ENCODE results near the gene ARMC9.
"Not testable (repeated sequence)": the region's sequence is repeated elsewhere in the genome, so short reads cannot be mapped to it uniquely, and the experiment has no call there.

Gene ARMC9

GRCh38 chr2:231370749-231371429 lies 172.5 kb downstream of the ARMC9 start:
- no peak for TF ChIP-seq CTCF (IDR thresholded peaks at IDR 0.05; ENCODE audit: low read length, missing control alignments)
- DNase-seq (ENCODE audit: low read depth), result no peak

GRCh38 chr2:231371430-231372054 lies 173.1 kb downstream of the ARMC9 start:
- no peak for TF ChIP-seq CTCF (IDR thresholded peaks at IDR 0.05; ENCODE audit: low read length, missing control alignments)
- no peak overlapping the region for H3K4me3 ChIP-seq (replicated peaks; ENCODE audit: low read depth, low read length)
- no peak for DNase-seq (ENCODE audit: low read depth)

More at GRCh38 chr2:231370749-231371429, 172.5 kb downstream of the ARMC9 start:
- H3K4me3 ChIP-seq (replicated peaks; ENCODE audit: low read depth, low read length), result no peak overlapping the region

DNA sequence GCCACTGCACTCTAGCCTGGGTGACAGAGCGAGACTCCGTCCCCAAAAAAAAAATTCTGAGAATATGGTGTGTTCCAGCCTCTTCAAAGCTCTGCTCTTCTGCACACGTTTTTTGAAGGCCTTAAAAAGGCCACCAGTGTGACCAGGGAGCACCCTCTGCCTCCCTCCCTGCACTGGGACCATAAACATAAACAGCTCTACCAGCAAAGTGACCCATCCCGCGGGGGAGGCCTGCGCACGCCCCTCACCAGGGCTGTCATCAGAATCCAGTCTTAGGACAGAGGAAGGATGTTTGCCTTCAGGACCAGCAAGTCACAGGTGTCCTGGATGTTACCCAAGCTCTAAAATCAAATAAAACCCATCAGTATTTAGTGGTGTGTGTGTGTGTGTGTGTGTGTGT lies 173.9 kb downstream of the ARMC9 start:
- TF ChIP-seq CTCF (IDR thresholded peaks at IDR 0.05; ENCODE audit: low read length, missing control alignments), result no peak
- DNase-seq (ENCODE audit: low read depth), result no peak

DNA sequence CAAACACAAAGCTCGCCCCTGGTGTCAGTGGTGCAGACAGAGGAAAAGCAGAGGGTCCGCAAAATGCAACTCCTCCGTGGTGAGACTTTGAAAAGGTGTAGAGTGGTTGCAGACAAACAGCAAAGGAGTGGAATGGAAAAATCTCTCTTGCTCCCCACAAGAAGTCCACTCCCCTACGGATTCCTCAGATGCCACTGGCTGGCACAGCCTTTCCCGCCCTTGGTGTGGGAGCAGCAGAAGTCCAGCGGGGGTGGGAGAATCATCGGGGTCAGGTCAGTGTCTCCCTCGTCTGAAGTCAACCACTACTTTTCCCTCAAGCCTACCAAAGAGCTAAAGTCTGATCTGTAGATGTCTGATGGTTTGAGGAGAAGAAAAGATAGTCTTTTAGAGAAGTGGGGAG lies 174.8 kb downstream of the ARMC9 start:
- DNase-seq (ENCODE audit: low read depth), result no peak
- no peak for TF ChIP-seq CTCF (IDR thresholded peaks at IDR 0.05; ENCODE audit: low read length, missing control alignments)
- H3K4me3 ChIP-seq (replicated peaks; ENCODE audit: low read depth, low read length), result no peak overlapping the region

More for the DNA sequence above, 173.9 kb downstream of the ARMC9 start:
- H3K4me3 ChIP-seq (replicated peaks; ENCODE audit: low read depth, low read length), result no peak overlapping the region

- no peak for TF ChIP-seq CTCF (IDR thresholded peaks at IDR 0.05; ENCODE audit: low read length, missing control alignments)
- no peak for DNase-seq (ENCODE audit: low read depth)
- no peak overlapping the region for H3K4me3 ChIP-seq (replicated peaks; ENCODE audit: low read depth, low read length)
Measured at GRCh38 chr2:231373786-231374349, 175.4 kb downstream of the ARMC9 start.

- H3K4me3 ChIP-seq (replicated peaks; ENCODE audit: low read depth, low read length), result no peak overlapping the region
- TF ChIP-seq CTCF (IDR thresholded peaks at IDR 0.05; ENCODE audit: low read length, missing control alignments), result no peak
- no peak for DNase-seq (ENCODE audit: low read depth)
Measured at GRCh38 chr2:231374771-231375170, 176.3 kb downstream of the ARMC9 start.

- not testable (repeated sequence) for H3K4me3 ChIP-seq (replicated peaks; ENCODE audit: low read depth, low read length); DNase-seq (ENCODE audit: low read depth)
Measured at GRCh38 chr2:231375994-231376615, 177.7 kb downstream of the ARMC9 start.

Data from fibroblast of pulmonary artery (primary cell).